HepG2 (cell line): ENCODE data around the gene THOC6. TPM values are rescaled to one million over a fixed set of nuclear protein-coding genes. Genes with fewer than 3 reads are reported as not detected.
A peak's percentile ranks its signal among the peaks of the same experiment; 100 is the strongest.

Experiments
- ATAC-seq: fragments of 200-7000 bp; cut with Tn5 transposase; 3 replicates; pipeline ENCODE4 v1.9.1; 2020; ENCODE audit warnings: mild to moderate bottlenecking, moderate library complexity
- BruUV-seq: library from RNA; stranded (reverse); fragments of 400-500 nt; replicated peaks from 2 replicates; lab custom pipeline; 2021; lab: Mats Ljungman, UMichigan
- CTCF ChIA-PET: fragments of 300-600 bp; formaldehyde crosslinking; extraction: SDS; loops from one replicate; lab custom pipeline; 2021; ENCODE audit warnings: low total read pairs, inconsistent platforms, low intra/inter-chr PET ratio; lab: Yijun Ruan, JAX
- POLR2A ChIA-PET: fragments of 350-600 bp; sonication (Branson Sonifier 250); formaldehyde crosslinking; loops from one replicate; lab custom pipeline; 2020; ENCODE audit warnings: antibody characterized with exemption, inconsistent platforms; lab: Yijun Ruan, JAX
- DNase-seq: peaks from one replicate; pipeline ENCODE4 v3.0.0-alpha.2; 2015; ENCODE audit warnings: low spot score
- FAIRE-seq: peaks from 3 replicates; lab custom pipeline; 2011; peaks lifted over from hg19 to GRCh38; lab: Jason Lieb, UNC
- H2AFZ ChIP-seq: one replicate; pipeline ENCODE4 v1.6.1; 2011; ENCODE audit warnings: low read length, inconsistent platforms
- H3K27ac ChIP-seq: fragments of 300-600 bp; 3 replicates; pipeline ENCODE4 v1.8.0; 2011; ENCODE audit warnings: mixed run types, mild to moderate bottlenecking, mixed read lengths, low read length, inconsistent platforms; ENCODE audit not compliant: insufficient read depth; ENCODE audit errors: extremely low read length
- H3K27me3 ChIP-seq, 2 experiments: fragments of 200-600 bp in 1 of 2; 2 replicates in 1 of 2; 3 replicates in 1 of 2; pipeline versions ENCODE4 v1.6.0 to v1.8.0; 2011; ENCODE audit warnings: low read length in 2 of 2, mild to moderate bottlenecking in 2 of 2, moderate library complexity in 2 of 2, inconsistent platforms in 1 of 2; ENCODE audit not compliant: insufficient read depth in 2 of 2, control insufficient read depth in 1 of 2
- H3K36me3 ChIP-seq, 2 experiments: fragments of 200-600 bp in 1 of 2; replicated peaks in 1 of 2; 2 replicates in 1 of 2; 3 replicates in 1 of 2; pipeline versions ENCODE4 v1.5.1 to v1.8.0; 2011; ENCODE audit warnings: low read length in 2 of 2, inconsistent platforms in 1 of 2; ENCODE audit not compliant: insufficient read depth in 2 of 2, control insufficient read depth in 1 of 2
- H3K4me1 ChIP-seq: 2 replicates; pipeline ENCODE4 v1.5.1; 2012; ENCODE audit warnings: low read length, inconsistent platforms; ENCODE audit not compliant: insufficient read depth
- H3K4me2 ChIP-seq: 2 replicates; pipeline ENCODE4 v1.6.0; 2011; ENCODE audit warnings: low read depth, low read length, inconsistent platforms
- H3K4me3 ChIP-seq, 3 experiments: fragments of 200-600 bp in 1 of 3; sonication (generic), shearing (Covaris generic) in 1 of 3; replicated peaks in 1 of 3; 2 replicates each; pipeline ENCODE4 v1.5.1; 2011 to 2016; ENCODE audit warnings: low read length in 3 of 3, inconsistent platforms in 2 of 3, low read depth in 2 of 3, mild to moderate bottlenecking in 2 of 3, control low read depth in 1 of 3, mixed read lengths in 1 of 3; ENCODE audit not compliant: insufficient read depth in 1 of 3
- H3K79me2 ChIP-seq: one replicate; pipeline ENCODE4 v1.6.1; 2011; ENCODE audit warnings: low read length, inconsistent platforms; ENCODE audit not compliant: insufficient read depth
- H3K9ac ChIP-seq: 2 replicates; pipeline ENCODE4 v1.6.0; 2011; ENCODE audit warnings: mild to moderate bottlenecking, low read depth, low read length, inconsistent platforms; ENCODE audit not compliant: insufficient read depth
- H3K9me3 ChIP-seq: 2 replicates; pipeline ENCODE4 v1.5.1; 2012; ENCODE audit warnings: mild to moderate bottlenecking, low read length
- H4K20me1 ChIP-seq: 2 replicates; pipeline ENCODE4 v1.6.0; 2011; ENCODE audit warnings: inconsistent platforms, mild to moderate bottlenecking, low read length, moderate library complexity; ENCODE audit not compliant: insufficient read depth
- HNF4G ChIP-seq, 2 experiments: sonication (generic) in 1 of 2; formaldehyde crosslinking in 1 of 2; IDR thresholded peaks; 2 replicates each; pipeline versions ENCODE4 v1.4.0 to v1.6.1; 2011 to 2020; ENCODE audit warnings: borderline replicate concordance in 2 of 2, low read depth in 2 of 2, mild to moderate bottlenecking in 2 of 2, low read length in 1 of 2, missing genetic modification reagents in 1 of 2, moderate library complexity in 1 of 2
- ZNF652 ChIP-seq: IDR thresholded peaks from 2 replicates; pipeline ENCODE4 v1.6.1; 2016; ENCODE audit warnings: low read depth, borderline replicate concordance
- ZSCAN29 ChIP-seq: sonication (generic); formaldehyde crosslinking; conservative IDR thresholded peaks from 2 replicates; pipeline ENCODE4 v1.4.0; 2020; ENCODE audit warnings: mild to moderate bottlenecking, missing genetic modification reagents
- WGBS: methylation state at CpG from one replicate; pipeline ENCODE4 v1.1.6; 2017; ENCODE audit warnings: low lambda C conversion rate; 5-methylcytosine and 5-hydroxymethylcytosine counted together
- in situ Hi-C: cut with HindIII; loops from 2 replicates; pipeline ENCODE4 v1.10.0; 2017; ENCODE audit warnings: low pct_unique_long_range_greater_than_20kb; ENCODE audit not compliant: extremely low pct_ligation_motif_present
- intact Hi-C: fragments of 100-400 bp; cut with micrococcal nuclease; formaldehyde crosslinking; loops from one replicate; pipeline ENCODE4 v1.10.0; 2022; ENCODE audit not compliant: unreplicated experiment
- polyA plus RNA-seq, 8 experiments: library from polyadenylated mRNA; depleted of rRNA in 3 of 8; stranded (reverse) in 7 of 8; unstranded in 1 of 8; fragments of >200 nt; fragmentation: Illumina TruSeq in 4 of 8; extraction: Trizol in 4 of 8; gene quantifications; 2 replicates each; pipeline versions ENCODE4 v1.2.1 to v1.2.3, GENCODE V29; 2011 to 2016; ENCODE audit warnings: low read depth in 4 of 8, missing spikeins in 1 of 8, mixed read lengths in 1 of 8; ENCODE audit not compliant: insufficient read depth in 1 of 8
- total RNA-seq, 5 experiments: library from RNA; depleted of rRNA; stranded (reverse); fragments of >200 nt; fragmentation: Illumina TruSeq; extraction: Trizol; gene quantifications; 2 replicates each; pipeline ENCODE4 v1.2.3, GENCODE V29; 2016; ENCODE audit warnings: low read depth in 1 of 5

THOC6 gene
- total and polyA plus RNA-seq, 2 of the 13 experiments (the other 11 are each of a cell fraction or from before 2014, with no cell fraction given), result 32.1 to 37.0 TPM

DNA sequence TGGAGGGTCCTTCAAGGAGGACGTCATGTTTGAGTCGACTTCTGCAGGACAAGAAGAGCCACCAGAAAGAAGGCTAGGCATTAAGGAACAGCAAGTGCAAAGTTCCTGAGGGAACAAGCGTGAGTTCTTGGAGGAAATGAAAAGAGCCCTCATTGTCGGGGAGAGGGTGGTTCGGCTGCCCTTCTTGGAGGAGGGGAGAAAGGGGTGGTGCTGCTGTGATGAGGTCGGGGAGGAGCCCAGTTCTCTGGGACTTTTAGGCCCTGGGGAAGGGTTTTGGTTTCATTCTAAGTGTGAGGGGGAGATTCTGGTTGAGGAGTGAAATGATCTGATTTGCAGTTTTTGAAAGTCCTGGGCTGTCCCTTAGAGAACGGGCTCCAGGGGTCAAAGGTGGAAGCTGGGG, 8.8 kb downstream of the THOC6 start (continued):
- no peak for TF ChIP-seq ZSCAN29
- TF ChIP-seq, all 625 proteins: peak for 0

DNA sequence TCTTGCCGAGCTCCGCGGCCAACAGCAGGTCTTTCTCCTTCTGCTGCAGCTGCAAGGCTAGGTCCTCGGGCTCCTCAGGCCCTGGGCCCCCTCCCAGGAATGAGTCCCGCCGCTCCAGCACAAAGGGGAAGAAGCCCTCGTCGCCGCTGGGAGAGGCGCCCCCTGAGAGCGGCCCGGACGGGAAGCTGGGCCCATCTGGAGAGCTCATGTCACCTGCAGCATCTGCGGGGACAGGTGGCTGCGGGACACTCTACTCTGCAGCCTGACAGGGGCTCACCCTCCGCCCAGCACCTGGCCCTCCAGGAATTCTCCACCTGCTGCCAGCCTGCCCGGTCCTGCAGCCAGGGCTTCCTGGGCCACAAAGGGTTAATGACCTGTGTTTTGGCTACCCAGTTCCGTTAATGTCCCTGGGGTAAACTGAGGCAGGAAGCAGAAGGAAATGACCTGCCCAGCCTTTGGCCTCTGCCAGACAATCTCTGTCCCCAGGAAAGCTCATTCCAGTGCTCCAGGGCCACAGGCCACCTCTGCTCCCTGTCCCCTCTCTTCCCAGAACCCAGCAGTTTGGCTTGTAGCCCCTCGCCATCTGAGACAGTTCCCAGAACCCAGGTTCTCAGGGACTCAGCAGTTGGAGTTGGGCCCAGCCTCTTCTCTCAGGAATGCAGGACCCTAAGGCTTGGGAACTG, 11.6 kb downstream of the THOC6 start:
- POLR2A ChIA-PET, result interaction anchor here (2.5 kb wide), 1 partner anchor 15 kb away, joined by 11 read pairs; the partner anchor contains the start of gene TNFRSF12A
- Histone ChIP-seq H3K4me1 (peaks cover 21% of the 10 kb centered on the region), H3K4me3 (peak overlapping the region in 1 of 3 experiments; percentile 58; a peak in 1 of 6 replicates), H3K4me2 (peak overlapping the region; percentile 39; the same call in 1 of the 2 replicates), H4K20me1 (no peaks in the 10 kb centered on the region)
- DNase-seq, result no peak
- TF ChIP-seq ZNF652 (CRISPR knock-in tag) (peak; percentile 62), HNF4G (IDR thresholded peaks at IDR 0.05; ENCODE audit: borderline replicate concordance, low read depth, low read length) (no peak), HNF4G (CRISPR knock-in tag; IDR thresholded peaks at IDR 0.05; ENCODE audit: borderline replicate concordance, low read depth) (no peak)
- TF ChIP-seq, all 625 proteins: peak for 1
- Histone ChIP-seq H3K36me3 (no peaks in the 10 kb centered on the region), H3K27me3 (peaks cover 19 to 86% of the 10 kb centered on the region in 2 experiments), H3K27ac (no peak overlapping the region), H3K79me2 (no peaks in the 10 kb centered on the region), H3K9ac (no peak overlapping the region), H3K9me3 (no peaks in the 10 kb centered on the region), H2AFZ (no peak overlapping the region)
- CTCF ChIA-PET, result no interaction called here
- BruUV-seq, result no TSS peak
- intact Hi-C loops, result no loop called here
- no peak for ATAC-seq
- no peak for FAIRE-seq
- 50% methylated on average over 18 of the region's 19 CpGs for WGBS
- in situ Hi-C loops, result no loop called here
